Natural killer cell (primary cell): Measurements from ENCODE around the gene HSPA4. TPM values are rescaled to one million over a fixed set of nuclear protein-coding genes. Genes with fewer than 3 reads are reported as not detected.
"Not testable (repeated sequence)": the region's sequence is repeated elsewhere in the genome, so short reads cannot be mapped to it uniquely, and the experiment has no call there.

ENCODE experiments used
- ATAC-seq, 3 donors: fragments of 150-1000 bp in 2 of 3; fragments of 200-7000 bp in 1 of 3; cut with Tn5 transposase; 1 replicate in 1 of 3; 2 replicates in 2 of 3; pipeline ENCODE4 v1.10.0; 2021; ENCODE audit warnings: mild to moderate bottlenecking in 2 of 3, moderate library complexity in 2 of 3
- DNase-seq, 2 donors: peaks; one replicate each; pipeline versions ENCODE4 v3.0.0 to v3.0.0-alpha.2; 2013 to 2021; ENCODE audit warnings: mixed read lengths in 1 of 2
- H3K27ac ChIP-seq: one replicate; pipeline ENCODE4 v1.5.1; 2013; ENCODE audit warnings: mild to moderate bottlenecking, low read length
- H3K27me3 ChIP-seq: one replicate; pipeline ENCODE4 v1.6.1; 2013; ENCODE audit warnings: low read length; ENCODE audit not compliant: control insufficient read depth, insufficient read depth
- H3K36me3 ChIP-seq: one replicate; pipeline ENCODE4 v1.6.1; 2013; ENCODE audit warnings: low read length; ENCODE audit not compliant: control insufficient read depth, insufficient read depth
- H3K4me1 ChIP-seq: one replicate; pipeline ENCODE4 v1.6.1; 2013; ENCODE audit warnings: low read length; ENCODE audit not compliant: control insufficient read depth, insufficient read depth
- H3K4me3 ChIP-seq: one replicate; pipeline ENCODE4 v1.5.1; 2013; ENCODE audit warnings: low read length
- H3K9me3 ChIP-seq: one replicate; pipeline ENCODE4 v1.6.1; 2013; ENCODE audit warnings: low read length; ENCODE audit not compliant: control insufficient read depth, insufficient read depth
- H3K27ac Mint-ChIP-seq, 2 donors: one replicate each; pipeline ENCODE4 v1.8.0; 2022; ENCODE audit warnings: mild to moderate bottlenecking in 2 of 2, mixed read lengths in 2 of 2, moderate library complexity in 1 of 2
- H3K27me3 Mint-ChIP-seq, 2 donors: one replicate each; pipeline ENCODE4 v1.8.0; 2022; ENCODE audit warnings: low read depth in 2 of 2, mixed read lengths in 2 of 2
- H3K36me3 Mint-ChIP-seq: one replicate; pipeline ENCODE4 v1.8.0; 2022; ENCODE audit warnings: mixed read lengths
- H3K4me1 Mint-ChIP-seq, 2 donors: one replicate each; pipeline ENCODE4 v1.8.0; 2022; ENCODE audit warnings: mixed read lengths in 2 of 2
- H3K4me3 Mint-ChIP-seq: one replicate; pipeline ENCODE4 v1.8.0; 2022; ENCODE audit warnings: mild to moderate bottlenecking, moderate library complexity, mixed read lengths
- H3K9me3 Mint-ChIP-seq, 2 donors: one replicate each; pipeline ENCODE4 v1.8.0; 2022; ENCODE audit warnings: mixed read lengths in 2 of 2
- CTCF ChIP-seq: fragments of 200-600 bp; IDR thresholded peaks from one replicate; pipeline ENCODE4 v1.8.0; 2022; ENCODE audit warnings: antibody characterized with exemption
- WGBS: methylation state at CpG from one replicate; pipeline ENCODE4 v1.1.7; 2013; ENCODE audit warnings: missing lambda C conversion rate; ENCODE audit not compliant: insufficient coverage; 5-methylcytosine and 5-hydroxymethylcytosine counted together
- intact Hi-C: fragments of 100-400 bp; cut with micrococcal nuclease; formaldehyde crosslinking; loops from one replicate; pipeline ENCODE4 v1.14.2; 2022
- total RNA-seq, 4 donors: library from RNA; stranded (reverse); fragments of 120-200 nt in 1 of 4; gene quantifications; one replicate each; pipeline versions ENCODE4 v1.2.3 to v1.2.4, GENCODE V29; 2013 to 2022

HSPA4 gene
- 10 to 100 TPM; 38.3 to 58.6 (median 43.0) TPM for total RNA-seq
- total RNA-seq (2013) = 92.8 TPM

- TF ChIP-seq CTCF = no peak
- Histone ChIP-seq H3K36me3 (no peaks in the 10 kb centered on the region), H3K27ac (peak within 1 kb of the TSS; percentile 87), H3K4me3 (peak within 1 kb of the TSS; percentile 91), H3K4me1 (peaks cover 25% of the 10 kb centered on the region), H3K9me3 (no peaks in the 10 kb centered on the region), H3K27me3 (no peaks in the 10 kb centered on the region)
- H3K4me3 Mint-ChIP-seq = peak within 1 kb of the TSS; percentile 91
- peak; percentile 96 to 100 for DNase-seq
- under 1% methylated on average over 68 of the region's 68 CpGs for WGBS
- H3K27me3 Mint-ChIP-seq = peaks cover 0 to 4% of the 10 kb centered on the region in 2 donors
- intact Hi-C loops = loop anchor here (1.0 kb wide), 3 partner anchors 25 to 185 kb away; partner anchors contain the start of genes AFF4, GDF9, UQCRQ and ZCCHC10
- peaks cover 23 to 41% of the 10 kb centered on the region in 2 donors for H3K4me1 Mint-ChIP-seq
- H3K36me3 Mint-ChIP-seq = no peaks in the 10 kb centered on the region
- peak within 1 kb of the TSS; percentile 98 to 99 for H3K27ac Mint-ChIP-seq
- ATAC-seq = peak; percentile 84 to 91 (median 87)
- no peaks in the 10 kb centered on the region for H3K9me3 Mint-ChIP-seq
These were observed at the start of gene HSPA4 for GRCh38 chr5:133051542-133052316. Gene HSPA4, plus strand, starts transcription at chr5:133052013. Its CDS starts 238 bp downstream, at chr5:133052251.

GRCh38 chr5:133006653-133007052, 45.2 kb upstream of the HSPA4 start:
- no peak for DNase-seq
- Mint-ChIP-seq H3K9me3 (no peaks in the 10 kb centered on the region), H3K27ac (no peak overlapping the region), H3K27me3 (no peaks in the 10 kb centered on the region), H3K4me3 (no peak overlapping the region), H3K4me1 (no peaks in the 10 kb centered on the region), H3K36me3 (no peaks in the 10 kb centered on the region)
- Histone ChIP-seq H3K4me3 (no peak overlapping the region), H3K36me3 (peaks cover 35% of the 10 kb centered on the region), H3K27me3 (no peaks in the 10 kb centered on the region), H3K27ac (no peak overlapping the region), H3K9me3 (no peaks in the 10 kb centered on the region), H3K4me1 (no peaks in the 10 kb centered on the region)
- no CpG with 5 or more reads among the region's 1 CpG for WGBS
- intact Hi-C loops = no loop called here
- no peak for TF ChIP-seq CTCF
- no peak for ATAC-seq

GRCh38 chr5:133008455-133008854, 43.4 kb upstream of the HSPA4 start:
- ATAC-seq, H3K9me3 ChIP-seq, H3K4me3 Mint-ChIP-seq, H3K27me3 Mint-ChIP-seq, H3K4me1 Mint-ChIP-seq, H3K36me3 Mint-ChIP-seq, intact Hi-C loops, H3K9me3 Mint-ChIP-seq, H3K27ac ChIP-seq, H3K27me3 ChIP-seq, DNase-seq, H3K4me3 ChIP-seq, H3K4me1 ChIP-seq, H3K27ac Mint-ChIP-seq: not testable (repeated sequence)
- peaks cover 24% of the 10 kb centered on the region for H3K36me3 ChIP-seq
- 83% methylated on average over 6 of the region's 6 CpGs for WGBS

- no peak overlapping the region for H3K4me3 Mint-ChIP-seq
- intact Hi-C loops = no loop called here
- no peak overlapping the region for H3K27ac ChIP-seq
- H3K36me3 ChIP-seq = peaks cover 23% of the 10 kb centered on the region
- H3K4me1 ChIP-seq = no peaks in the 10 kb centered on the region
- ATAC-seq (no peak), DNase-seq (no peak)
- no peaks in the 10 kb centered on the region for H3K27me3 ChIP-seq
- no peak overlapping the region for H3K4me3 ChIP-seq
- H3K4me1 Mint-ChIP-seq = peaks cover 4 to 7% of the 10 kb centered on the region in 2 donors
- no peaks in the 10 kb centered on the region for H3K36me3 Mint-ChIP-seq
- TF ChIP-seq CTCF = no peak
- WGBS = no CpG with 5 or more reads among the region's 1 CpG
- no peaks in the 10 kb centered on the region for H3K9me3 ChIP-seq
- no peaks in the 10 kb centered on the region for H3K9me3 Mint-ChIP-seq
- no peaks in the 10 kb centered on the region for H3K27me3 Mint-ChIP-seq
- H3K27ac Mint-ChIP-seq = no peak overlapping the region
These were observed 36.3 kb upstream of the HSPA4 start for GRCh38 chr5:133015466-133015865.
